ENCODE measurements around the gene LMCD1.
"Not testable (repeated sequence)": the region's sequence is repeated elsewhere in the genome, so short reads cannot be mapped to it uniquely, and the experiment has no call there.

Gene LMCD1

DNA sequence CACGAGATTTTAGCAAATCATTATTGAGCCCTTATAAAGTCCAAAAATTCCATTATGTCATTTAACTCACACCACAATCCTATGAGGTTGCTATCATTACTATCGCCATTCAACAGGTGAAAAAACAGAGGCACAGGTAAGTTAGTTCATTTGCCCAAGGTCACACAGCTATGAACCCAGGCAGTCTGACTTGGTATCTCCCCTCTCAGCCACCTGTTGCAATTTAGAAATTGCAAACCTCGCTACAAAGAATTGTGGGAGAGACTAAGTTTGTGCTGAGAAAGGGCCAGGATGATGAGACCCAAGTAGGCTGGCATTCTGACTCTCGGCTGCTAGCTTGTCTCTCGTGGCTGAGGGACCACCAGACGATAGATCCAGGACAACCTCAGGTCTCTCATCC lies 57.7 kb downstream of the LMCD1 start:
- DNase-seq (ENCODE audit: low read depth, low spot score), result no peak

DNA sequence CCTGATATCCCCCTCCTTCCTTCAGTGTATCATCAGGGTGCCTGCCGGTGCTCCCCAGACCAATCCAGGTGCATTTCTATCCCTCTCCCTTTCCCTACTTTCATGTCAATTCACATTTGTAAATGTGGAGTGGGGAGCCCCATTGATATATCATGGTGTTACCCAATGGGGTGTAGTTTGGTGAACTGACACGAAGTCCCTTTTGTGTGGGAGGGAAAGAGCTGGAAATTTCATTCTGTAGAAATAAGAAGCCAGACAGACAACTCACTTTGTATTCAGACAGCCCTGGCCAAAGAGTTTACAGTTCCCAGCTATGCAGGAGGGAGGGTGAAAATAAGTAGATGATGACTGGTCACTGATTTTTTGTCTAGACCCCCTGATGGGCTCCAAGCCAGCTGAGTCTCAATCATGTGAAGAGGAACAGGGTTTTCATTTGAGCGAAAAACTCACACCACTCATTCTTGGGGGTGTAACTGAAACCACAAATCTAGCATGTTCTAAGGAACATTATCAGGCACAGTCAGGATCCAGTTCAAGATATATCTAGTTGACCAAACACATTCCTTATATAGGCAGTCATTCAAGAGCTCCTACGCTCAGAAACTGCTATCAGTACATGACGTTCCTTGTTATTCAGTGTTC lies 58.9 kb downstream of the LMCD1 start:
- DNase-seq (ENCODE audit: low read depth, low spot score), result peak; percentile 95

DNA sequence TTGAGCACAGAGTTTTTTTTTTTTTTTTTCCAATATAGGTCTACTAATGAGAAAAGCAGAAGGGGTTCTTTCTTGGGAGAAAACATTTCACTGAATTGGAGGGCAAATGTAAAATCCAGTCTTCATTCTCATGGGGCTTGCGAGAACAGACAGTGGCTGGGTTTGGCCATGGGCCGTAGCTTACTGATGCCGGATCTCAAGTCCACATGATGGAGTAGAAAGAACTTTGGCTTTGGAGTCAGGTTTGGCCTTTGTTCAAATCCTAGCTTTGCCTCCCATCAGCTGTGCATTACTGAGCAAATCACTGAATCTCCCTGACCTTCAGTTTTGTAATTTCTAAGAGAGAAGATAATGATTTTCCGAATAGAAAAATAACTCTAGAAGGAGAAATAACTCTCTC lies 59.7 kb downstream of the LMCD1 start:
- DNase-seq (ENCODE audit: low read depth, low spot score), result no peak

DNA sequence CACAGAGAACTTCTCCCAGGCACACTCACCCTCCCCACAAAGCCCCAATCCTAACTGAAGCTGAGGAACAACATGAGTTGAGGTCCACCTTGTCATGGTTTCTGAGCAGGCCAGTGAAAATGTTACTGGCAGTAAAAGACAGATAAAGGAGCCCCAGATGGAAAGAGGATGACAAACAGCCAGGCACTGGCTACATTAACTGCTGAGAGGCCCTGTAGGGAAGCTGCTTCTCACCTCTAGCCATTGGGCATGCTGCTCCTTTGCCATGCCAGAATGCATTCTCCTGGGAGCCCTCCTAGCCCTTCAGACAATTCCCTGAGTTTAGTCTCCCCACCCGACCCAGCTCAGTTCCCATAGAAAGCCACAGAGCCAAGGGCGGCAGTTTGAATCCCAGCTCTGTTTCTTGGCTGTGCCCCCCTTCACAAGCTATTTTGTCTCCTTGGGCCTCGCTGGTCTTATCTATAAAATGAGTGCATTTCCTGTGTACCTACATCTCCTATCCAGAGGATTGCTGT lies 60.5 kb downstream of the LMCD1 start:
- no peak for DNase-seq (ENCODE audit: low read depth, low spot score)

DNA sequence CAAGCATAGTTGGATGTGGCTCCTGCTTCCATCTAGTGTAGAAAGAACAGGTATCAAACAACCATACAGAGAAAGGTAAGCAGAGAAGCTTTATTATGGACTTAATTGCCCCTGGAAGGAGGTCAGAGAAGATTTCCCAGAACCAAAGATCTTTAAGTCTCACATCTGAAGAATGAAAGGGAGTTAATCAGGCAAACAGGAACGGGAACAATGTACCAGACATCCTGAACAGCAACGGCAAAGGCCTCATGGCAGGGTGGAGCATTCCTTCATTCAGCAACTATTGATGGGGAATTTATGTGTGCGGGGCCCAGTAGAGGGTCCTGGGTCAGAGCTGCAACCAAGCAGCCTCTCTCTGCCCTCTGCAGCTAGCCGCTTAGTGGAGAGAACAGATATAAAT lies 61.5 kb downstream of the LMCD1 start:
- DNase-seq (ENCODE audit: low read depth, low spot score), result no peak

DNA sequence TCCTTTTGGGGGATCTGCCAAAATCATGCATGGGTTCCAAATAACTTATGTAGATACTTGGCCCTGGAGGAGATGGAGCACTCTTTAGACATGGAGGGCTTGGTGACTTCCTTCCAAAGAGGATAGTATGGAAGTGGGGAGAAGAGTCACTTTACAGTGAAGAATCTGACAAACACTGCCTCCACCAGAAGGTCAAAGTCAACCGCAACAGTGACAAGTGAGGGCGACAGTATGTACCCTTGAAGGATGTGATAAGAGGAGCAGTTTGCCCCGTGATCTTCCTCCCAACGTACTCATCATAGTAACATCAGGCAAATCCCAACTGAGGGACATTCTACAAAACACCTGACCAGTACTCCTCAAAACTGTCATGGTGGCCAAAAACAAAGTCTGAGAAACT lies 62.0 kb downstream of the LMCD1 start:
- DNase-seq (ENCODE audit: low read depth, low spot score), result no peak

DNA sequence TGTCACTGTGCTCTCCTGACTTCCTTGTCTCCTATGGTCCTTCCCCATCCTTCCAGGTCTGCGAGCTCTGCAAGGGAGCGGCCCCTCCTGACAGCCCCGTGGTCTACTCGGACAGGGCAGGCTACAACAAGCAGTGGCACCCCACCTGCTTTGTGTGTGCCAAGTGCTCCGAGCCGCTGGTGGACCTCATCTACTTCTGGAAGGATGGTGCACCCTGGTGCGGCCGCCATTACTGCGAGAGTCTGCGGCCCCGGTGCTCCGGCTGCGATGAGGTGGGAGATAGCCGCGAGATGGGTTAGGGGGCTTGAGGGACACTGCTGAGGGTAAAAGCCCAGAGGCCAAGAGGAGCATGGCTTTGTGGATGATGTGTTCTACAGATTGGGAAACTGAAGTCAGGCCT lies 63.8 kb downstream of the LMCD1 start:
- DNase-seq (ENCODE audit: low read depth, low spot score), result no peak

DNA sequence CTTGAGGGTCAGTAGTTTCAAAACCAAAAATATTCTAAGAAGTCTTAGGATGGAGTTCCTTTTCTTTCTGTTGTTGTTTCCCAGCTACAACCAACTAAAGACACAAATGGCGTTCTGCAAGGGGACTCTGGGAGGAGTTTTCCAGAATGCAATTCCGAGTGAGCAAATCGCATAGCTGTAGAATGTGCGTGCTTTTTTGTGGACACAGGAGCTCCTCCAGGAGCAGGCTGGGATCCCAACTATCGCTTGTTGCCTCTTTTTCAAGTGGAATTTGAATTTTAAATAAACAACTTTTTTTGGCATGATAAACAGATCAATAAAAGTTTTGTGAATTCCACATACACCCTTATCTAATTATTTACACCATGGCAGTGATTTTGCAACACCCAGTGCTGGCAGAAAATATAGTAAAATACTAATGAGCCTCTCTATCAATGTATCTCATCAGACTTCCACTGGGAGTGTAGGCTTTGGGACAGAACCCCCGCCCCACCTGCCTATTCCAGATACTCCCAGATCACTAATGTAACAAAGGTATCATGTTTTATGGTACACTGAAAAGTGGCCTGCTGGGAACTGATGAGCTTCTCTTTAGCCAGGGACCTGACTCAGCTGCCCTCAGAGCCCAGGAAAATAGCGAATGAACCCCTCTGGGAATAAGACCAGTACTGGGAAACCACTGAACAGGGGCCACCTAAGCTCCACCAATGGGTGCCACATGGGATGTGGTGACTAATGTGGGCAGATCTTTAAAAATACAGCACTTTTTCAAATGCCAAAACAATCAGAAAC lies 66.4 kb downstream of the LMCD1 start:
- DNase-seq (ENCODE audit: low read depth, low spot score), result no peak

DNA sequence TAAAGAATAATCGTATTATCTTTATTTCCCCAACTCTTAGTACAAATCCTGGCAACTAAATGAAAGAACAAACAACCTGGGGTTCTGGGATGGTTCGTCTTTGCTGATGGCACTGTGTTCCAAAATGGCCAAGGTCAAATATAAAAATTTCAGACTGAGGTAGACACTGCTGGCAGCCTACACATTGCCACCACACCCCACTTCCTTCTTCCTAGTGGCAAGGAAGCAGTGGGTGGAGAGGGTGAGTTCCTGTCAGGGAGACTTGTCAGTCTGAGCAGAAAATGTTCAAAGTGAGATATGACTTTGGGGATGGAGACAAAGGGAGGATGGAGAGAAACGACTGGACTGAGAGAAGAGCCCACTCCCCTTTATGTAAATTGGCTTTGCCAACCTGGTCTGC lies 69.6 kb downstream of the LMCD1 start:
- DNase-seq (ENCODE audit: low read depth, low spot score), result no peak

DNA sequence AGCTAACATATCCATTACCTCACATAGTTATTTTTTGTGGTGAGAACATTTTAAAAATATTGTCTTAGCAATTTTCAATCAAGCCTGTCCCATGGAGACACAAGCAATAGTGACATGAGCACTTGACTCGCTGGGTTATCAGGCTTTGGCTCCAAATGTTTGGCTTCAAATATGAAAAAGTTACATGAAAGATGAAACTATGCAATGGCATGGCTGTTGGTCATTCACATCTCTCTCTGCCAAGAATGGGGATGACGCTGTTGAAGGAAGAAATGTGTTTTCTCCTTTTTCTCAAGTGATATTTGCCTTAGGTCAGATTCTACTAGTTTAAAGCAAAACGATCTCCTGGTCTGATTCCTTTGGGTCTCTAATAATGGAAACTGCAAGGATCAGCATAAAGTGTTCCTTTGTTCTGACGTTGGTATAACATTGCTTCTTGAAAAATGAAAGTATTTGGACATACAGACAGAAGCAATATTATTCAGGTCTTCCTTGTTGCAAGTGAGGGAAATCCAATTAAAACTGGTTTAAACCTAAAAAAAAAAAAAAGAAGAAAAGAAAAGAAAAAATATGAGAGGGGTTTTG lies 71.8 kb downstream of the LMCD1 start:
- no peak for DNase-seq (ENCODE audit: low read depth, low spot score)

DNA sequence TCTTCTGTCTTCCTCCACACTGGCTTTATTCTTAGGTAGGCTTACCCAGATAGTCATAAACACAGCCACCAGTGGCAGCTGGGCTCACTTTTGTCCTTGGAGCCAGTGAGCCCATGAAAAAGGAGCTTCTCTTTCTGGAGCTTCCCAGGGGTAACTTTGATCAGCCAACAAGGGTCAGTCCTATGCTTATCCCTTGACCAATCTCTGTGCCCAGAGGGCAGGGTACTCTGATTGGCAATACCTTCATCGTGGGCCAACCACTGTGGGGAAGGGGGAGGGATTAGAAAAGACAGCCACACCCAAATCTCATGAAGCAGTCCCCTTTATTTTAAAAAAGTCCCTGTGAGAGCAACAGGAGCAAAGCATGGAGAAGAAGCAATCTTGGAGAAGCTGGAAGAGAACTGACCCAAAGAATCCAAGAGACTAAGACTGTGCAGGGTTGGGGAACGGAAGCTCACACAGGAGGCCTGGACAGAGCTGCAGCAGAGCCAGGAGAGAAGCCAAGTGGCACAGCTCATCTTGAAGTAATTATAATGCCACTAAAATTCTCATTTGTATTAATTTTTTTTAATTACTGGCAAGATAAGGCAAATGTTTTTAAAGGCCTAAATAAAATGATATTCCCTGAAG lies 72.5 kb downstream of the LMCD1 start:
- no peak for DNase-seq (ENCODE audit: low read depth, low spot score)

DNA sequence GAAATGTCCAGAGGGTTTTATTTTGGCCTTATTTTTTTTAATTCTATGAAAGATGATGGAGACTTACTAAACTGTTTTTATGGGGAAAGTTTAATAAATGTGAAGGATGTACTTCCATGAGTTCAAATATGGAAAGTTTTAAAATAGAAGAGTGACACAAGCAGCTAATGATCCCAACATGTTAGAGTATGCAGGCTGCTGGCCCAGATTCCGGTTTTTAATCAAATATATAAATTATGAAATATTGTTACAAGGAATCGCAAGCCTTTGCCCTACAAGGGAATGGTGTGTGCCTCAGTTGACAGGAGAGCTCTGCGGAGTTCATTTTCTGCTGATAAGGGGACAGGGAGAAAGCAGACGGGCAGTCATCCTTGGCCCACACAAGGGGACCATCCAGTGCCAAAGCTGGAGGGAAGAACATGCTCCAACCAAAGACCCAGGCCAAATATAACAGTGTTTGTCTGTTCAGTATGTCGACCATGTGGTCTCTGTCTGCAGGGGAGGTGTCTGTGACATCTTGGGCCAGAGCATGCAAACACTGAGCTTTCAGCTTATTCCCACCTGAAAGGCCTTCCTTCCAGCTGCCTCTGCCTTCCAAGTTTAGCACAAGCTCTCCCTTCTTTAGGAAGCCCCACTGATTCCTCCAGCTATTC lies 73.2 kb downstream of the LMCD1 start:
- DNase-seq (ENCODE audit: low read depth, low spot score), result no peak

DNA sequence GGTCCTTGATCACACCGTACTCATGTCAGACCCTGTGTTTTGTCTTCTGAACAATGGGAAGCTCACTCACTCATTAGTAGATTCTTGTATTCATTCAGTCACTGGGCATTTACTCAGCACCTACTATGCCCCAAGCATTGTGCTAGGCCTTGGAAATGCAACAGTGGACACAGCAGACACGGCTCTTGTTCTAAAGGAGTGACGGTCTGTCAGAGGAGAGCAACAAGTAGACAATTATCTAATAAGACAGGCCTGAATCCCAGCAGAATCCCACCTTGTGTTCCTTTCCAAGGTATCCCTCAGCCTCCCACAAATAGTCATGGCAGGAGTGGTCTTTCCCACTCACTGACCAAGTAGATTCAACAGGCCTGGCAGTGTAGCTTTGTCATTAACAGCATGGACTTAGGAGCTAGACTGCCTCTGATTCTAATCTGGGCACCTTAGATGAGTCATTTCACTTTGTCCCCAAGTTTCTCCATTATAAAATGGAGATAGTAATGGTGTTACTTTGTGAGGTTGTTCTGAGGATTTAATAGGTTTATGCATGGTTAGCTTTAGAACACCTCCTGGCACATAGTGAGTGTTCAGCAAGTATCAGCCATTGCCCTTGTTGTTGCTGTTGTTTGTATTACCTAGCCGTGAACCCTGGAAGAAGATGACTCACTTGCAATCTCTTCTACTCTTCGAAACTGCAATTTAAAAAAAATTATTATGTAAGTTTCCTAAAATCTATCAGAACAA lies 73.9 kb downstream of the LMCD1 start:
- DNase-seq (ENCODE audit: low read depth, low spot score), result peak; percentile 60

DNA sequence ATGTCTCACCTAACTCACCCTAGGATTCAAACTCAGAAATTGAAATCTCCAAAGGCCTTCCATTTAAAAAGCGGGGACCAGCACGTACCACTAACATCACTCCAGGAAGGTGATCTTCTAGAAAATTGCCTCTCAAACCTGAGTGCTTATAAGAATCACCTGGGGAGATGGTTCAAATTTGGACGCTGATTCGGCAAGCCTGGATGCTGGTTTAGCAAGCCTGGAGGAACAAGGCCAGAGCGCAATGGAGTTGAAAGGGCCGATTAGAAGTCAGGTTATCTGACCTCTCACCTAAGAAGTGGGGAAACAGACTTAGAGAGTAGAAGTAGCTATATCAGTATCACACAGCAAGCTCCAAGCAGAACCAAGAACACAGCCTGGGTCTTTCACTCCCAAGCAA lies 74.8 kb downstream of the LMCD1 start:
- no peak for DNase-seq (ENCODE audit: low read depth, low spot score)

DNA sequence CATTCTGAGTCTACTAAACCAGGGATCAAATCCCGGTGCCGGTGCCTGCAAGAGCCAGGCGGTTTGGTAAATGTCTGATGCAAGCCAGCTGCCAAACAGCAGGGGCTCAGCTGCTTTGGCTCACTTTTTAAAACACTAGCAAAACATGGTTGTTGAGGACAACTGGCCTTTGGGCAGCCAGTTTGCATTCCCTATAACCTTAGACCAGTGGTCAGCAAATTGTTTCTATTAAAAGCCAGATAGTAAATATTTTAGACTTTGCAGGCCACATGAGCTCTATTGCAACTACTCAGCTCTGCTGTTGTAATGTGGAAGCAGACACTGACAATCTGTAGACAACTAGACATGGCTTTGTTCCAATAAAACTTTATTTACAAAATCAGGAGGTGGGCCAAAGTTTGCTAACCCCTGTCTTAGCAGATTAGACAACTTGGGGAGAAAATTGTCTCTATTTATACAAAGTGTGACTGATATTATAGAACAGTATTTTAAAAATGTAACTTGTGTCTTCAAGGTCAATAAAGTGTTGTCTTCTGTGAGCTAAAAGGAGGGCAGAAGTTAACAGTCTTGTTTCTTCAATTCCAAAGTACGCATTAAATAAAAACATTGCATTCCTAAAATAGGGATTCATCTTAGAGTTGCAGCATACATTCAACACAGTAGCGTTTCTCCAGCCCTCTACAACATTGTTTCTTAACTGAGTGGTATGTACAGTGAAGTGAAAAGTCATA lies 75.4 kb downstream of the LMCD1 start:
- DNase-seq (ENCODE audit: low read depth, low spot score), result no peak

DNA sequence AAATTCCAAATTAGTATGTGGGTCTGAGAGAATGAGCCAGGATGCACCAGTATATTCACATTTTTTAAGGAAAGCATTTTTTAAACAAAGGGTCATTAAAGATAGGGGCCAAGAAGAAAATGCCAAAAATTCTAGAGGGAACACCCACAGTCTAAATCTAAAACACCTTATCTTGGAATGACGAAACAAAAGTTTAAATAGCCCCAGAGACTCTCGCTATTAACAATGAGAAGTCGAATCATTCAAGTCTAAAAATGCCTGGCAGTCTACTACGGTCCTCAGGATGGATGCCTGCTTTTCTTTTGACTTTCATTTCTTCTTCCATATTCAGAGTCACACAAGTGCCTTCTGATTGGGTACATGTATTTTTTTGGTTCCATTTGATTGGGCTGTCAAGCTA lies 76.7 kb downstream of the LMCD1 start:
- no peak for DNase-seq (ENCODE audit: low read depth, low spot score)

DNA sequence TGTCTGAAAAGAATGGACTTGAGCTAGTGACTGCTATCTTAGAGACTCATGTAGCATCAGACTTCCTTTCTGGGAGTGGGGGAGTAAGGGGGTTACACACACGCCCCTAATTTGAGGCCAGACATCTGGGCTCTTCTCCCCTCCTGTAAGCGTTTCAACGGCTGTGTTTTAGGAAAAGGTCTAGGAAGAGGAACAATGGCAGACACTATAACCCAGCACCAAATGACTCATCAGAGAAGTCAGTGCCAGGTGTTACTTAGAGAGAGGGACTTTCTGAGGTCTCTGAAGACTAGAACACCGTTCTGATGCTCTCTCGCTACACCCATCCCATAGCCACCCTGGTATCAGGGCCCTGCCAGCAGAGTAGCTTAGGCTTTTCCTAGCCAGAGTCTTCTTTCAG lies 77.5 kb downstream of the LMCD1 start:
- DNase-seq (ENCODE audit: low read depth, low spot score), result no peak

DNA sequence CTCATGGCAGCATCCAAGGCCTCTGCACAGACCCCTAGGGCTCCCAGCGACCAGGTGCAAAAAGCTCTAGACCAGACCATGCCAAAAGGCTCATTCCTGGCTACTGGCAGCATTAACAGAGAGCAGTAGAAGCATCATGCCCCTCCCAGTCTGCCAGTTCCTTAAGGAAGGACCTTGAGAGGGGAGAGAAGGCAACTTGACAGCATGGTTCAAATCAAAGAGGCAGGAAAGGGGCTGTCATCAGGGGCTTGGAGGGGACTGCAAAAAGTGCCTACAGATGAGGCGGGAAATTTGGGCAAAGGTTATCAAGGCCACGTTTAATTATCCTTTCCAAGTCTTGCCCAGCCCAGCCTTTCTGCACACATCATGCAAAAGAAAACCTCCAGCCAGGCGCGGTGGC lies 78.3 kb downstream of the LMCD1 start:
- DNase-seq (ENCODE audit: low read depth, low spot score), result no peak

DNA sequence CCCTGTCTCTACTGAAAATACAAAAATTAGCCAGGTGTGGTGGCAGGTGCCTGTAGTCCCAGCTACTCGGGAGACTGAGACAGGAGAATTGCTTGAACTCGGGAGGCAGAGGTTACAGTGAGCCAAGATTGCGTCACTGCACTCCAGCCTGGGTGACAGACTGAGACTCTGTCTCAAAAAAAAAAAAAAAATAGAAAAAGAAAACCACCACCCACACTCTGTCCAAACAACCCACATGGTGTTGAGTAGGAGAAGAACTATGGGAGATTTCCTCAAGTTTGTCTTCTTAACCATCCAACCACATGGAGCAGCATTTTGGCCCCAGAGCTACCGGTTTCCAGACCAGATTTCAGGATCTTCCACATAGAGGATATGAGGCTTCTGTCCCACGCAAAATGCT lies 78.8 kb downstream of the LMCD1 start:
- DNase-seq (ENCODE audit: low read depth, low spot score), result not testable (repeated sequence)

DNA sequence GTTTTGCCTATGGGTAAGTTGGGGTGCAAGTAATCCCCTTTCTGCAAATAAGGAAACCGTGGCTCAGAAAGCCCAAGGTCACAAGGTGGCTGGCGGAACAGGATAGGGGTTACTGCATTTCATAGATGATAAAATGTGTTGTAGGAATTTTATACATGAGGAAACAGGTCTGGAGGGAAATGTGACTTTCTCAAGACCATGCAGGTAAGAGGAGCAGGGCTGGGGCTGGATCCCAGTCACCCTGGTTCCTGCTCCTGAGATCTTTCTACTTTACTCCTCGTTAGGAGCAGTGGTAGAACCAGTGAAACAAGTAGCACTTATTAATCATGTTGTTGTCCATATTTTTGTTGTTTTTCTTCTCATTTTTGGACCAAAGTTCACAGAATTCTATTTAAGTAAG lies 79.8 kb downstream of the LMCD1 start:
- DNase-seq (ENCODE audit: low read depth, low spot score), result no peak

Data from astrocyte of the hippocampus (primary cell).